Epidermal melanocyte (primary cell): ENCODE data around the gene TGM2.

ENCODE experiments used
- DNase-seq: peaks from one replicate; pipeline ENCODE4 v3.0.0; 2011; ENCODE audit warnings: low spot score; ENCODE audit not compliant: insufficient read length

TGM2 gene

DNA sequence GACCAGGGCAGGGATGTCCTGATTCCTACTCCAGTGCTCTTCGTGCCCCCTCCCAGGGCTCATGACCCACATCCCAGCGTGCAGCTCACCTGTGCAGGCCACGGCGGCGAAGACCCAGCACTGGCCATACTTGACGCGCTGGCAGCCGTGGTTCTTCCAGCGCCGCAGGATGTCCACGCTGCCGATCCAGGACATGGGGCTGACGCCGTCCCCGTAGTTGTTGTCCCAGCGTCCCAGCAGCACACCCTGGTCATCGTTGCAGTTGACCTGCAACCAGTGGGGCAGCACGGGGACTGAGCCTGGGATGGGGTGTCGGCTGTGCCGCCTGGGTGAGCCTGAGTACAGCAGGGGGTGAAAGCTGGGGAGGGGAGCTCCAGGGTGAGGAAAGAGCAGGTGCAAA, 18.4 kb downstream of the TGM2 start:
- no peak for DNase-seq

DNA sequence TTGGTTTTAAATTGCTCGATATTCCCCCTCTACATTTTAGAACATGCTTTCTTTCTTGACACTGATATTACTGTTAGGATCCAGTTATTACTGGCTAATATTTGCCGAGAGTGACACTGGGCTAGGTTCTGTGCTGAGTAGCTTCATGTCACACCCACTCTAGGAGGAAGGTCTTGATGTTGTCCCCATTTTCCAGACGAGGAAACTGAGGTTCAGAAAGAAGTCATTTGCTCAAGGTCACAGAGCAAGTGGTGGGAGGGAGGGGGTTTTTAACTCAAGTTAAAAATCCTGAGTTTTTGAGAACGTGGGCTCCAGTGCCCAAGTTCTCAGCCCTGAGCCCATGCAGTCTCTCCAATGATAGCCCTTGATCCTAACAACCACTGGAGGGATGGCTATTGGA, 18.9 kb downstream of the TGM2 start:
- no peak for DNase-seq

DNA sequence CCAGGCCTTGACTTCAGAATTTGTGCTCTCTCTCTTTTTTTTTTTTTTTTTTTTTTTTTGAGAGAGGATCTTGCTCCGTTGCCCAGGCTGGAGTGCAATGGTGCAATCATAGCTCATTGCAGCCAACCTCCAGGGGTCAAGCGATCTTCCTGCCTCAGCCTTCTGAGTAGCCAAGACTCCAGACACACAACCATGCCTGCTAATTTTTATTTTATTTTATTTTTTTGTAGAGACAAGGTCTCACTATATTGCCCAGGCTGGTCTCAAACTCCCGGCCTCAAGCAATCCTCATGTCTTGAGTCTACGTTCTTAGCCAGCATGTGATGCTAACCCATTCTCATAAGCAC, 19.4 kb downstream of the TGM2 start:
- no peak for DNase-seq

DNA sequence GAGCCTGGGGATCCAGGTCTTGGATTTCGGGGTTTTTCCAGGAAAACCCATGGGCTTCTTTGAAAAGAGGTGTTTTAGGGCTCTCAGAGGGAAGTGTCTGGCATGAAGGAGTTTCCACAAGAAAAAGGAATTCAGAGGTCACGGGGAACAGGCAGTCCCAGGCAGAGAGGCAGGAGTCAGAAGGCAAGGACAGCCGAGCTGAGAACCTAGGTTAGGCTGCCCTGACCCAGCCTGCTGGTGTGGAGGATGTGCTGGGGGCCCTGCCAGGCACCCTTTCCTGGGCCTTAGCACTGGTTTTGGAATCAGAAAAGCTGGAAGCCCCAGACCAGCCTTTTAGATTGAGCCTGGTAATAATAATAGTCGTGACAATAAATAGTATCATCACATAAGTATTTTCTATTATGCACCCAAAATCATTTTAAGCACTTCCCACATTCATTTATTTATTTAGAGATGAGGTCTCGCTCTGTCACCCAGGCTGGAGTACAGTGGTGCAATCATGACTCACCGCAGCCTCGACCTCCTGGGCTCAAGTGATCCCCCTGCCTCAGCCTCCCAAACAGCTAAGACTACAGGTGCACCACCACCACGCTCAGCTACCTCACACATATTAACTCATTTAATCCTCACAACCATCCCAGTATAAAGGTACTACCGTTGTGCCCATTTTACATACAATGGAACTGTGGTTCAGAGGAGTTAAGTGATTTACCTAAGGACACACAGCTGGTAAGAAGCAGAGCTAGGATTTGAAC, 19.9 kb downstream of the TGM2 start:
- DNase-seq: no peak

DNA sequence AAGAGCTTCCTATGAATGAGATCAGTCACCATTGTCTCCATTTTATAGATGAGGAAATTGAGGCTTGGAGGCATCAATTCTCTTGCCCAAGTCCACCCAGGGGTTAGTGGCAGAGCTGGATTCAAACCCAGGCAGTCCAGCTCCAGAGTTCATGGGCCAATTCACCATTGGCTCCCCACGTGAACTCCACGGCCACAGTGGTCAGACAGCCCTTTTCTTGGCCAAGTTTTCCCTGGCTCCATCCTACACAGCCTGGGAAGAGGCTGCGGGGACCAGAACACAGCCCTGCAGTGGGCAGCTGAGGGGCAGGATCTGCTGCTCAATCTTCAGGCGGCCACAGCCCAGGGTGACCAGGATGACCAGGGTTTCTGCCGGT, 20.5 kb downstream of the TGM2 start:
- no peak for DNase-seq

DNA sequence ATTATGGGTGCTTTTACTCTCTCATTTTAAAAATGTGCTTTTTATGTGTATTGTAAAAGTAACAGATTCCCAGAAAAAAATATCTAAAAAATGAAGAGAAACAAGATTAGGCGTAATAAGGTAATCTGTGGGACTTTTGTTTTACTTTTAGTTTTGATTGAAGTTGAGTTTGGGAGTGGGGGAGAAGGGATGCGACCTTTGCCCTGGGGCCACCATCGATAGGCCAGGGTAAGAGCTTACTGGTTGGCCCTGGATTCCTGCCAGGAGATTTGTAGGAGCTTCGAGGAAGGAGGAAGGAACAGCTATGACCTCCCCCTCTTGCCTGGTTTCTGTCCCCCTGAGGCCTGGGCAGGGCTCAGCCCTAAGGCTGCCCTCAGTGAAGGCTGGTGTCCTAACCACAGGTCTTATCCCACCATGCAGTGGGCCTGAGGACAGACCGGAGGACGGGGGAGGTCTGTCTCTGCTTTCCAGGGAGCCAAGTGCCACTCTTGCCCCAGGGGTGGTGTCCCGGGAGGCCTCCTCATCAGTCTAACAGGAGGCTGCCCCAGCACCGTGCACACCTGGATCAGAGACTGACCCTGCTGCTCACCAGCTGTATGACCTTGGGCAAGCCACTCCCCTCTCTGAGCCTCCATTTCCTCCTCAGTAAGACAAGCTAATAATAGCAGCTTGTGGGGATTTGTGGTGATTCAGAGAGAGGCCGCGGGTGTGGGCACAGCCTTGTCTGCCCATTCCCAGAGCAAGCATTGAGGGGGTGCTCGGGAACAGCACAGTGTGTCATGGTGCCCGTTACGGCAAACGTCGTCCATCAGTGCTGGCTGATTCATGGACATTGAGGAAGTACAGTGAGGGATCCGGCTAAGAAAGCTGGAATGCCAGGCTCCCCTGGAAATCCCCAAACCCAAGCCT, 21.2 kb downstream of the TGM2 start:
- no peak for DNase-seq

DNA sequence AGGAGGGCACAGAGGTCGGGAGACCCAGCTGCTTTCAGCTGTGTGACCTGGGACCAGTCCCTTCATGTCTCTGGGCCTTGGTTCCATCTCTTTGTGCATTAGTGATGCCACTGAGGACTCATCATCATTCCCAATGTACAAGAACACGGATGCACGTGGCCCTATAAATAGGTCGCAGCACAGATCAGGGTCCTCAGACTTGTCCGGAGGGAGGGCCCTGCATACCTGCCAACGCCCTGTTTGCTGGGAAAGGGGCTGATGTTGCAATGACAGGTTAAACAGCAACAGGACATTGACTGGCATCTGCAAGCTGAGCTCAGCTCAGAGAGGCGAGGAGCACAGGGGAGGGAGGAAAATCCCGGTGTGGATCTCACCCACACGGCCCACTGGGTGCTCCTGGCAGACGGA, 21.8 kb downstream of the TGM2 start:
- no peak for DNase-seq

DNA sequence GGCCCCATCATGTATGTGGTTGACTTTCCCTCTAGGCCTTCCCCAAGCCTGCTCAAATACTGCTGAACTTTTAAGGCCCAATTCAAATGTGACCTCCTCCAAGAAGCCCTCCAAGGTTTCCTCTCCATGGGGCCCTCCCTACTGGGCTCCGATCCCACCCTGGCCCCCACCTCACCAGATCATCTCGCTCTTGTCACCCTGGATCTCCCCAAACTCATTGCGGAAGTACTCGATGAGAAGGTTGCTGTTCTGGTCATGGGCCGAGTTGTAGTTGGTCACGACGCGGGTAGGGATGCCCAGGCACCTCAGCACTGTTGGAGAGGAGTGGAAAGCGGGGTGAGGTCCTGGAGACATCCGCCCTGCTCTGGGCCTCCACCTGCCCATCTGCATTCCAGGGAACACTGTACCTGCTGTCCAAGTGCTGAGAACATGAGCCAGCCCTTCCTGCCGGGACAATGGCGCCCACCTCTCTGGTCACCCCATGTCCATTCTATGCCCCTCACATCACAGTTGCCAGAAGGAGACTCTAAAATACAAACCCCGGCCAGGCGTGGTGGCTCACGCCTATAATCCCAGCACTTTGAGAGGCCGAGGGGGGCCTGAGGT, 23.1 kb downstream of the TGM2 start:
- no peak for DNase-seq

DNA sequence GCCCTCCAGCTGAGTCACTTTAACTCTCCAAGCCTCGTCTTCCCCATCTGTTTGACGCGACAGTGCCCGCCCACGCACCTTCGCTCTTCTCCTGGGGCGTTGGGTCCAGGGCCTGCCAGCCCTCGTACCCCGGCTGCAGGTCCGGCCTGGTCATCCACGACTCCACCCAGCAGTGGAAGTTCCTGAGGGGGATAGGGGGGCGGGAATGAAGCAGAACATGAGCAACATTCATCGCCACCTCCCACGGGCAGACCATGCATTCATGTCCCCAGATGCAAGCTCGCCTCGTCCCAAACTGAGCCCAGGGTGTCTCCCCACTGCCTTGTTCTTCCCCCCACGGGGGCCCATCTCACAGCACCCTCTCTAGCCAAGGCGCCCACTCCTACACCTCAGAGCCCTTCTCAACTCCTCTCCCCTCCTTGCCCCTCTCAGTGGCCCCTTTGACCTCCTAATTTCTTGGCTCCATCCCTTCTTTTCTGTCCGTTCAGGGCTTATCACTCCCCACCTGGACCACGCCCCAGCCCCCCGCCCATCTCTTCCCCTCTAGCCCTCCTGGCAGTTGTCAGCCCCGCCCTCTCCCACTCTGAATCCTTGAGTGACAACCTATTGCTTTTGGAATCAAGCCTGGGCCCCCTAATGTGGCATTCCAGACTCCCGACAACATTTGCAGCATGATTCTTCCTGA, 23.7 kb downstream of the TGM2 start:
- DNase-seq: no peak

DNA sequence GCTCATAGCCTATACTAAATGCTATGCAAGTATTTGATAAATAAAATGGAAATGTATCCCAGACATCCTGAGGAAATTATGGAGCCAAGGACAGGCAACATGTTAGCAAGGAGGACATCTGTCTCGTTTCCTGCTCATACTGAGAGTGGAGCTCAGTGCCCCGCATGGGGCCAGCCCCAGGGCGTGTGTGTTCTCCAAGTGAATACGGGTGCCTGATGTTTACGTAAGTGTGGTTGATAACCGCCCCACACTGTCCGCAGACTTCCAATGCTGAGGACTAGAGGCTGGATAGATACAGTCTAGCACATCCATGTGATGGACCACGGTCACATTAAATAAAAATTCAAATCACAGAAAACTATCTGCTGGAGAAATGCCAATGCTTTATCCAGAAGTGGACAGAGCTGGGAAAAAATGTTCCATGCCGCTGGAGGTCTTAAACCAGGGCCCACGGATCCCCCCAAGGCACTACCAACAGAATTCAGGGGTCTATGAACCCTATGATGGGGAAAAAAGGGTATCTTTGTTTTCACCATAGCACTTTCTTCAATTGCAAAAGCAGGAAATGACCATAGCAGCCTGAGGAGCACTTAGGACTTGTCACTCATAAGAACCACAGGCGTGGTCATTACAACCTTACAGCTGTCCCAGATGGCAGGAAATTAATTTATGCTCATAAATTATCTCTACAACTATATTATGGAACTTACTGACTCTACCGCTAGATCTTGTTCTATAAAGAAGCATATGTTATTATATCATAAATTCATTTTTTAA, 24.9 kb downstream of the TGM2 start:
- DNase-seq: no peak

DNA sequence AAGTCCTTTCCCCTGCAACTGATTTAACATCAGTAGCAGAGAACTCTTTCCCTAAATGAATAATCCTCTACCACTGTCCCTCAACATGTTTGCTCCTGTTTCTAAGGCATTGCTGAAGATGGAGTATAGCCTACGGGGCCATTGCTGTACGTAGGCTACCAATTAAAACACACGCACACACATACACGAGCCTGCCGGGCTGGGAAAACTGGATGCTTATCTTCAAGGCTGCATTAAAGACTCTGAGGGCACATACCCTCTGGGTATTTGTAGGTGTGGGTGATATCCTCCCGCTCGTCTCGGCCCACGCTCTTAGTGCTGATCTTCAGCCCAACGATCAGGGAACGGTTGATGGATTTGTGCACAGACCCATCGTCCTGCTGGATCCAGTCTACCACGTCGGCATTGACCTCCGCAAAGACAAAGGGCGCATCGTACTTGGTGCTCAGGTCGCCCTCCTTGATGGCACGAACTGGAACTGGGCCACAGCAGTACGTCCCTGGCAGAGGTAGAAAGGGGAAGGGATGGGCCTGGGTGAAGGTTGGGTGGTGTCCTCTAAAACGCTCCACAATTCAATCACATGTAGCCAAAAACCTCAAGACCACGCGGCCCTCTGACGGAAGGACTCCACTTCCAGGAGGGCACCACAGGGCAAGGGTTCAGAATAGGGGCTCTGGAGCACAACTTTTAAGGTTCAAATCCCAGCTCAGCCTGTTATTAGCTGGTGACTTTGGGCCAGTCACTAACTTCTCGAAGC, 25.7 kb downstream of the TGM2 start:
- no peak for DNase-seq

DNA sequence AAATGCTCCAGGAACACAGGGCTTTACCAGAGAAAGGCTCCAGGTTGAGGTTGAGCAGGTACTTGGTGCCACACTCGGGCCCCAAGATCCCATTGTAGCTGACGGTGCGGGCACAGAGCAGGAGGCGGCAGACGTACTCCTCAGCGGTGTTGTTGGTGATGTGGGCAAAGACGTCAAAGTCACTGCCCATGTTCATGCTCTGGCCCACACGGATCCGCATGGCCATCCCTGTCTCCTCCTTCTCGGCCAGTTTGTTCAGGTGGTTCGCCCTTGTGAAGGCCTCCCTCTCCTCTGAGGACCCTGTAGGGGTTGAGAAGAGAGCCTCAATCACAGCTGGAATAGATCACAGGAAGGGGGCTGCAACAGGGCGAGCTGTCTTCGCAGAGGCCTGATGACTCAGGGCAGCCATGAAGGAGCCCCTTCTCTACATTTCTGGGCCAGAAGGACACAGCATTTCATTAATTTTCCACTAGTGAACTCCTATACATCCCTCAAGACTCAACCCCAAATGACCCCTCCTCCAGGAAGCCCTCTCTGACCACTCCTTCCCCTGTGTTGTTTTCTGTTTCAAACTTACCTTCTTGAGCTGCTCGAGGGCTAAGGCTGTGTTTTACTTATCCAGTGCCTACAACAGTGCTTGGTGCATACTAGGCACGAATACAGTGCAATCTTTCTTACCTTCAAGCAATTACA, 26.8 kb downstream of the TGM2 start:
- DNase-seq: no peak

DNA sequence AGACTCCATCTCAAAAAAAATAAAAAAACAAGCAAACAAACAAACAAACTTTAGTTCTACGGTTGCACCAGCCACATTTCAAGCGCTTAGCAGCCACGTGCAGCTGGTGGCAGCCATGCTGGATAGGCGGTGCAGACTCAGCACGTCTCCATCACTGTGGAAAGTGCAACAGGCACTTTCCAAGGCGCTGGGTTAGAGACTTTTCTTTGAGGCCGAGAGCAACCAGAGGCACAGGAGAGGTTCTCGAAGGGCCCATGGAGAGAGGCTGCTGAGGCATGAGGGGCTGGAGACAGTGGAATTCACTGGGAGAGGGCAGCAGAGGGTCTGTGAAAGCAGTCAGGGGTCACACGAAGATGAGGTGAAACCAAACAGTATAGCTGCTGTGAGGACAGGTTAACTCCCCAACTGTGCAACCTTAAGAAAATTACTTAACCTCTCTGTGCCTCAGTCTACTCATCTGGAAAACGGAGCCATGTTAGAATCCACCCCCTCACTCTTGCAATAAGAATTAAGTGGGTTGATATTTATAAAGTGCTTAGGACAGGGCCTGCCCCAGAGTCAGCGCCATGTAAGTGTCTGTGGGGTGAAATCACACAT, 27.5 kb downstream of the TGM2 start:
- no peak for DNase-seq

DNA sequence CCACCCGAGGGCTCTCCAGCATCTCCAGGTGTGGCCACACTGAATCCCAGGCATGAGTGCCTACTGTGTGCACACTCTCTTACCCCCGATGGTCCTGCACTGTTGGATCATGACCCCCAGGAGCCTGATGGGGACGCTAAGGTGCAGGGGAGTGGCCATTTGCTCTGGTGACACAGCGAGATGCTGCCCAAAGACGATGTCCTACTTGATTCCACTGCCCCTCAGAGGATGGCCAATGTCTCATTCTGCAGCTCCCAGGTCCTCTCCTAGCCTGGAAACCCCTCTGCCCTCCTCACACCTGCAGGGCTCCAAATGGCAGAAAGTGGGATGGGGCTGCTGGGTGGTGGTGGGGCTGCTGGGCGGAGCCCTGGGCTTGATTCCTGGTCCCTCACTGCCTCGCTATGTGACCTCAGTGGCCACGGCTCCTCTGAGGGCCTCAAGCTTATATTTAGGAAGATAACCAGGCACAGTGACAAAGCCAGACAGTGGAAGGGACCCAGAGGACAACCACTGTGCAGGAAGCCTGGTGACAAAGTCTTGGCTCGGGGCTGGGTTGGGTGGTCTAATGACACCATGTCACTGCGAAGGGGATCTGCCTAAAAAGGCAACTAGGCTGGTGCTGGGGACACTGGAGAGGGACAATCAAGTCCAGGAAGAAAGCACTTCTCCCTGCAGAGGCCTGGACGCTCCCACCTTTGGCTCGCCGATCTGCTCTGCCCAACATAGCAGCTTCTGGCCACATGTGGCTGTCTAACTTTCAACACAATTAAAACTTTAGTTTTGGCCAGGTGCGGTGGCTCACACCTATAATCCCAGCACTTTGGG, 28.4 kb downstream of the TGM2 start:
- no peak for DNase-seq

DNA sequence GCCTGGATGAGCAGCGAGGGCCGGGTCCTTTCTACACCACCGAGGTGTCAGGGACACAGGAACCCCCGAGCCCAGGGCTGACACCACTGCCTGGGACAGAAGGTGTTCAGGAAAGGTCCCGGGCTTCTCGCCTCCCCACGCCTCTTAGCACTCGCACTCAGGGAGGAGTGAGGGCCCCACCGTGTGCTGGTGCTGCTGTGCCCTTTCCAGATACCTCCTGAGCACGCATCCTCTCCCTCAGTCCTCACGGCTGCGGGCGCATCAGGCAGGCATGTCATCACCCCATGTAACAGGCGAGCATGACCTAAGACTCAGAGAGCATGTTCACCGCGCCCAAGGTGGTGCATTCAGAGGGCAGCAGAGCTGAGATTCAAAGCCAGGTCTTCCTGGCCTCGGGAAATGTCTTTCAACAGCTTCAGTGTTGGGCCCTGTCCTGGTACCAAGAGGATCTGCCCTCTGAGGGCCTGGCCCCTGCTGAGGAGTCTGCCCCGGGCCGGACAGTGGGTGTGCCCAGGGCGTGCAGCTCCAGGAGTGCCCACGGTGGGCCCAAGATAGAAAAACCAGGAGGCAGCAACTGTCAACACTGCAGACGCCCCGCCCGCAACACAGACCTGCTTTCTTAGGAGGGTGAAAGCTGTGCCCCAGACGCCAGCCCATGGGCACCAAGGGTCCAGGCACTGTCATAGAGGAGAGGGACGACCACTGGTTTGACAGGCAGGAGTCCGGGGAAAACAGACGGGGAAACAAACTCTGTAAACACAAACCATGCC, 29.2 kb downstream of the TGM2 start:
- no peak for DNase-seq

DNA sequence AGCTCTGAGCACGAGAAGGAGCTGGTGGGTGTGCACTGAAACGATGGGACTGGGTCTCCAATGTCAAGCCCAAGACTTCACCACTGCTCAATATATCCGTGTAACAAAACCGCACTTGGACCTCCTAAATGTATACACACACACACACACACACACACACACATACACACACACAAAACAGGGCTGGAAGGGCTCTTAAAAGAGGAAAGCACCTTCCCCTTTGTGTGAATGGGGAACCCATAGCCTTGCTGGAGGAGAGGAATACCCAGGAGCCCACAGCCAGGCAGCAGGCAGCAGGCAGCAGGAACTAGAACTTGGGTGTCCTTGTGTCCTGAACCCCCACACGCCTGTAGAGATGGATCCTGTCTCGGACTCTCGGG, 29.8 kb downstream of the TGM2 start:
- DNase-seq: no peak

DNA sequence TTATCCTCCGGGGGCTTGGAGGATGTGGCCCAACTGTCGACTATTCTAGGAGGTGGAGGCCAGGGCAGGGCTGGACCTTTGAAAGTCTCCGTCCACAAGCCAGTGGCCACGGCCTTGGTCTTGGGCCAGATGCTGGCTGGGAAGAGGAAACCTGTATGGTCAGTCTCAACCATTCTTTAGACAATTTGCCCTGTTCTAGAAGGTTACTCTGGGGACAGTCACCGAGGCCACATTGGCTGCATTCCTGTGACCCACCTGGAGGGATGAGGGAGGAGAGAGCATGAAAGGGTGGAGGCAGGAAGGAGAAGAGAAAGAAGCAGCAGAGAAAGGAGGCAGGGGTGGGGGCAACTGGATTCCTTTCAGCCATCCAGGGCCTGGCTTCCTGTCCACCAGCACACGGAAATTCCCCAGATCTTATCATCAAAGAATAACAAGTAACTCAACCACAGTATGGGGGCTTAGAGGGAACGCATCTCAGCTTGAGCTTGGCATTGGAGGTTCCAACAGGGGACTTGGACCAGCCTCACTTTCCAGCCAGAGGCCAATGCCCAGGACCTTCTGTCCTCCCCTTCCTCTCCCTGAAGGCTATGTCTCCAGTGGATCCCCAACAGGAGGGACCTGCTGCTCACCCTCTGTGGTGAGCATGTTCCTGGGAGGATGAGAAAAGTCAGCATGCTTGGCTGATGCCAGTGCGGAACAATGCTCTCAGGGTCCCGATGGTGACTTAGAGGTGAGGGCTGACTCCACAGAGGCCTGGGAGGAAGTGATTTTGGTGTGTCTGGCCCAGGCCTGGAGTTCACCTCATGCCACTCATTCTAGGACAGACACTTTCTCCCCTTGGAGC, 30.4 kb downstream of the TGM2 start:
- DNase-seq: no peak
